Activated T-cell treated with anti-CD3 and anti-CD28 coated beads for 48 hours (primary cell): ENCODE results near the gene PTPRE.

Experiments
- DNase-seq: peaks from one replicate; pipeline ENCODE4 v3.0.0-alpha.2; 2020; ENCODE audit warnings: low read depth

The PTPRE gene

GRCh38 chr10:128124813-128125403 is 218.0 kb downstream of the PTPRE start:
- DNase-seq, result no peak

- no peak for DNase-seq
Measured at GRCh38 chr10:128125416-128125943, 218.6 kb downstream of the PTPRE start.

- DNase-seq, result peak; percentile 85
Measured at GRCh38 chr10:128125944-128126764, 219.3 kb downstream of the PTPRE start, which contains the start of gene MKI67. TSS of gene MKI67 (minus strand) at chr10:128126423. CDS start at chr10:128125667, 756 bp downstream.

GRCh38 chr10:128128582-128128981 is 221.7 kb downstream of the PTPRE start:
- DNase-seq, result no peak

- DNase-seq, result no peak
Measured at GRCh38 chr10:128130051-128130450, 223.1 kb downstream of the PTPRE start.
